NCI-H446 (cell line): ENCODE measurements around the gene GRID1.
A peak's percentile ranks its signal among the peaks of the same experiment; 100 is the strongest.
"Not testable (repeated sequence)": the region's sequence is repeated elsewhere in the genome, so short reads cannot be mapped to it uniquely, and the experiment has no call there.

Source experiments
- DNase-seq, 2 experiments: peaks; one replicate each; lab custom pipeline; 2025; lab: John Stamatoyannopoulos, UW

GRID1 gene

DNA sequence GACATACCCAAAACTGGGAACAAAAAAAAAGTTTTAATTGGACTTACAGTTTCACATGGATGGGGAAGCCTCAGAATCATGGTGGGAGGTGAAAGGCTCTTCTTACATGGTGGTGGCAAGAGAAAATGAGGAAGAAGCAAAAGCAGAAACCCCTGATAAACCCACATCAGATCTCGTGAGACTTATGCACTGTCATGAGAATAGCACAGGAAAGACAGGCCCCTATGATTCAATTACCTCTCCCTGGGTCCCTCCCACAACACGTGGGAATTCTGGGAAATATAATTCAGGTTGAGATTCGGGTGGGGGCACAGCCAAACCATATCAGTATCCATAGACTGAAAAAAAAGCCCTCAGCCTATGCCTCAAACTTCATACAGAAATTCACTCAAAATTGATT lies 647.2 kb downstream of the GRID1 start:
- no peak for DNase-seq

DNA sequence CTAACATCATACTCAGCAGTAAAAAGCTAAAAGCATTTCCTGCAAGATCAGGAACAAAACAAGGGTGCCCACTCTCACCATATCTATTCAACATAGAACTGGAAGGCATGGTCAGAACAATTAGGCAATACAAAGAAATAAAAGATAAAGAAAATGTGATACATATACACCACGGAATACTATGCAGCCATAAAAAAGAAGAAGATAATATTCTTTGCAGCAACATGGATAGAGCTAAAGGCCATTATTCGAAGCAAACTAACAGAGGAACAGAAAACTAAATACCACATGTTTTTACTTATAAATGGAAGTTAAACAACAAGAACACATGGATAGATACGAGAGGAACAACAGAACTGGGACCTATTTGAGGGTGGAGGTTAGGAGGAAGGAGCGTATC lies 652.7 kb downstream of the GRID1 start:
- no peak for DNase-seq

DNA sequence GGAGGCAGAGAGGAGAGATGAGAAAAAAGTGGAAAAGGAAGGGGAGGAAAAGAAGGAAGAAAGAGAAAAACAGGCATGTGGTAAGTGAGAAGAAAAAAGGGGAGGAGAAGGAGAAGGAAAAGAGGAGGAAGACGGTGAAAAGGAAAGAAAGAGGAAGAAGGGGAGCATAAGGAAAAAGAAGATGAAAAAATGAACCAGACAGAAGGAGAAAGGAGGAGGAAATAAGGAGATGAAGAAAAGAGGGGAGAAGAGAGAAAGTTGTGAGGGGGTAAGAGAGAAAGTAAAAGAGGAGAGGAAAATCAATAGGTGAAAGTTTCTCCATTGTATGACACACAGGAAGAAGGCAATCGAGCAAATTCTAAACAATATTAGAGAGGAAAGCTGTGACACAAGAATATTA lies 663.8 kb downstream of the GRID1 start:
- DNase-seq, result no peak

DNA sequence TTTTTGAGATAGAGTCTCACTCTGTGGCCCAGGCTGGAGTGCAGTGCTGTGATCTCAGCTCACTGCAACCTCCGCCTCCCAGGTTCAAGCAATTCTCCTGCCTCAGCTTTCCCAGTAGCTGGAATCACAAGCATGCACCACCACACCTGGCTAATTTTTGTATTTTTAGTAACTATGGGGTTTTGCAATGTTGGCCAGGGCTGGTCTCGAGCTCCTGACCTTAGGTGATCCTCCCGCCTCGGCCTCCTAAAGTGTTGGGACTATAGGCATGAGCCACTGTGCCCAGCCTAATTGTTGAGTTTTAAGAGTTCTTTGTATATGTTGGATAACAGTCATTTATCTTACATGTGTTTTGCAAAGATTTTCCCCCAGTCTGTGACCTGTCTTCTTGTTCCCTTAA lies 667.5 kb downstream of the GRID1 start:
- not testable (repeated sequence) for DNase-seq

DNA sequence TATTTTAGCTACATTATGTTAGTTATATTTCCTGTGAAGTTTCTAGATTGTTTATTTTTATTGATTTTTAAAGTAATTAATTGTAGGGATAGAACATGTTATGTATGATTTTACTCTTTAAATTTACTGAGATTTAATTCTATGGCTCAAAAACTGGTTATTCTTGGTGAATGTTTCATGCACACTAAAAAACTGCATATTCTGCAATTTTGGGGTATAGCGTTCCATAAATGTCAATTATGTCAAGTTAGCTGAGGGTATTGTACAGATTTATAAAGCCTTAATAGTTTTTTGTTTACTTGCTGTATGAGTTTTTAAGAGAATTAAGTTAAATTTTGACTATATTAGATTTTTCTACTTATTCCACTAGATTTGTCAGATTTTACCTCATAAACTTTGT lies 669.7 kb downstream of the GRID1 start:
- DNase-seq, result no peak

DNA sequence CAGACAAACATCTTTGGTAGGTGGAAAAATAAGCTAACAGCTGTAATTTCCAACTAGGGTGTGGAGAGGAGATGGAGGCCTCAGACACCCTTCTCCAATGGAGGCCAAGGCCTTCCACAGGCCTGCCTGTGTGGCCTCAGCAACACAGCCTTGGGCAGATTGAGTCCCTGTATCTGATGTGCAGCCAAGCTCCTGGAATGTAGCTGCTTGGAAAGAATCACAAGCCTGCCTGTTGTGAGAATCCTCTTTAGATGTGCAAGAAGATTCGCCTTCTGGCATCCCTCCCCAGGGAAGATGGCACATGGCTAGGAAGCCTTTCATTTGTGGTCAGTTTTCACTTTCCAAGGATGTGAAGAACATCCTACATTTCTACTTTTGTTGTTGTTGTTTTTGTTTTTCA lies 684.0 kb downstream of the GRID1 start:
- DNase-seq, result no peak

DNA sequence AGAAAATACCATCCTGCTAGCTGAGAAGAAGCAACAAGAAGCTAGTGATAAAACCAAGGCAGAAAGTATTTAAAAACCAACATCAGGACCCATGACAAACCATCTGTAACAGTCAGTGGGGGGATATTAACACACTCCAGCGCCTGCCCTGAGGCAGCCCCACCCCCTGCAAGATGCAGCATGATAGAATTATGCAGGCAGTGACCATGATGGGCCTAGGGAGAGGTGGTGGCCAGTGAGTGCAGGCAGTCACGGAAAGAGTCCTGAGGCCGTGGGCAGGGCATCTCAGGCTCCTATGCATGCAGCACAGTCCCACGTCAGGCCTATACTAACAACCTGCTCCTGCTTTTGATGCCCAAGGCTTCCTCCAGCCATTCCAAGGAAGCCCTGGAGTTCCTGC lies 686.9 kb downstream of the GRID1 start:
- DNase-seq, result no peak

DNA sequence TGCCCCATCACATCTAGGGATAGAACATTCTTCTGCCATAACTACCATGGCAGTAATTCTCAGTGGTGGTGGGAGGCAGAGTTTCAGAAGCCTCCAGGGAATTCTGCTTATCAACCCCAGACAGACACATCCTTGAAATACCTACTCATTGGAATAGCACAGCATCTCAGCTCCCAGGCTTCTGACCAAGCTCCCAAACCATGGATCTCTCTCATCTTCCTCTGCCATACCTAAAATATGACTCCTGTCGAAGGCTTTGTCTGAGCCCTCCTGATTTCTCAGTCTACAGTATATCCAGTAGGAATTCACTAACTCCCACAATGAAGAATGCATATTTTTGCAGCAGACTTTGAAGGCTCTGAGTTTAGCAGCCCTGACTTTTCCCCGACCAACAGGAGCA lies 687.5 kb downstream of the GRID1 start:
- DNase-seq, result no peak

DNA sequence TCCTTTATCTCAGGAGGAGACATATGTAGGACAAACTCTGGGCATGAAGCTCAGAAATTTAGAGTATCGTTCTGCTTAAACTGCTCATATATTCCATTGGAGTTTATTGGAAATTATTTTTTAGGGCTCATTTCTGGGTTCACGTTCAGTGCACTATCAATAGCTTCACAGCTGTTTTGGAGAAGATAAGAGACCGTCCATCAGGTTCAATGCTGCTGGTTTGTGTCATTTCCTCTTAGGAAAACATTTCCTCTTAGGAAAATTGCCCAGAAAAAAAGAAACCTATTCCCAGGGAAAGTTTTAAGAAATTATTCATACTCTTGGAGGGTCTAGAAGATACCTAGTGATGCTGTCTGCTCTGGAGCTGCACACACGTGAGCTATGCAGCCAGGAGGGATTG lies 691.7 kb downstream of the GRID1 start:
- DNase-seq, result no peak

DNA sequence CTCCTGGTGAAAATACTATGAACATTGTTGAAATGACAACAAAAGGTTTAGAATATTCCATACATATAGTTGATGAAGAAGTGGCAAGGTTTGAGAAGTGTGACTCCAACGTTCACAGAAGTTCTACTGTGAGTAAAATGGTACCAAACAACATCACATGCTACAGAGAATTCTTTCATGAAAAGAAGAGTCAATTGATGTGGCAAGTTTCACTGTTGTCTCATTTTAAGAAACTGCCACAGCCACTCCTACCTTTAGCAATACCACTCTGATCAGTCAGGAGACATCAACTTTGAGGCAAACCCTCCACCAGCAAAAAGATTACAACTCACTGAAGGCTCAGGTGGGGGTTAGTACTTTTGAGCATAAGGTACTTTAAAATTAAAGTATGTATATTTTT lies 693.3 kb downstream of the GRID1 start:
- no peak for DNase-seq

DNA sequence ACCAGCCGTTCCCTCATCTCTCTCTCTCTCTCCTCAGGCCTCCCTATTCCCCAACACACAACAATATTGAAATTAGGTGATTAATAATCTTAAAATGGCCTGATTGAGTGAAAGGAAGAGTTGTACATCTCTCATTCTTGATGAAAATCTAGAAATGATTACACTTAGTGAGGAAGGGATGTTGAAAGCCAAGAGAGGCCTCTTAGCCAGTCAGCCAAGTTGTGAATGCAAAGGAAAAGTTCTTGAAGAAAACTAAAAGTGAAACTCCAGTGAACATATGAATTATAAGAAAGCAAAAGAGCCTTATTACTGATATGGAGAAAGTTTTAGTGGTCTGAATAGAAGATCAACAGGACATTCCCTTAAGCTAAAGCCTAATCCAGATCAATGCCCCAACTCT lies 695.1 kb downstream of the GRID1 start:
- DNase-seq, result no peak

DNA sequence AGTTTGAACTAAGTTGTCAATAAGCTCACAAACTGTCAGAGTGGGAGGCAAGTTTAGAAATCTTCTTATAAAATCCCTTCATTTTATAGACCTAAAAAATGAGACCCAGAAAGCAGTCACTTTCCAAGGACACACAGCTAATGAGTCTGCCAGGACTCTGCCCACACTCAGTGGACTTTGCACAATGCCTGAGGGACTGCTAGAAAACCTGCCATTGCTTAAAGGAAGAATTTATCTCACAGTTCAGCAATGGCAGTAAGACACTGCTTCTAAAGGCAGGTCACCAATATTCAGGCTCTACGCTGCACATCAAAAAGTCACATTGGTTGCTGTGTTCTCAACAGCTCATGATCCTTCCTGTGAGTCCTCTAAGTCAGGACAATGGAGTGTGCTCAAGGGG lies 698.1 kb downstream of the GRID1 start:
- no peak for DNase-seq

DNA sequence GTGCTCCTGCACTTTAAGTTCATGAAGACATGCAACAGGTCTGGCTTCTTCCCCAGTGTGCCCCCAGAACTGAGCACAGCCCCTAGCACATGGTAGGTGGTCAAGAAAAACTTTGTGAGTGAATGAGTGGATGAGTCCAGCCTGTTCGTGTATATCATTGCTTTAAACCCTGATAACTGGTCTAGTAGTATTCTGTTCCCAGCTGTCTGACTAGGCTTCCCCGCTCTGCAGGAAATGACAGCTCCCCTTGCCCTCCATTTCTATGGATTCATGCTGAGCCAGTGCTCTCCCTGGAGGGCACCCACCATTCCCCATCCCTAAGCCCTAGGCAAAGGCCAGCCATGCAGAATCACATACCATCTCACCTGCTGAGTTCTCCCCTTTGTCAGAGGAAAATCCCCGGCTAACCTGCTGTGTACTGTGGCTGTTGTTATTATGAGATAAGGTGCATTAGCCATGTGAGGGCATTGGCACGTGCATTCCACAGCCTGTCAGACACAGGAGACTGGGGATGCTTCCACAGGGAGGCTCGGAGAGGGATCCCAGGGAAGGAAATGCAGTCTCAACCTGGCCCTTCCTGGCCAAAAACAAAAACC lies 698.9 kb downstream of the GRID1 start:
- DNase-seq, result no peak

DNA sequence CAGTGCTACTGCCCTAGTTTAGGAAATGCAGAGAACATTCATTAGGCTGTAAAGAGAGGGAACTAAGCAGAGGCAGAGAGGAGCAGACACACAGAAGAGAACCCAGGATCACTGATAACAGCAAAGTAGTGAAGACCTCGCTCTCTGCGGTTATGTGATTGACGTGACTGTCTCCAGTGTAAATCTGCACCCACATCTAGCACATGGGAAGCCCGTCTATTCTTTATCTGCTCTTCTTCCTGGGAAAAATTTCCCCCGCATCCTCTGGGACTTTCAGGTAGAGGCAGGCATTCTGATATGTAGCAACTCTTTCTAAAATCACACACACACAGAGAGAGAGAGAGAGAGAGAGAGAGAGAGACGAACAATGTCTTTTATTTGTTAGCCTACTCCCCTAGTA lies 699.6 kb downstream of the GRID1 start:
- no peak for DNase-seq

DNA sequence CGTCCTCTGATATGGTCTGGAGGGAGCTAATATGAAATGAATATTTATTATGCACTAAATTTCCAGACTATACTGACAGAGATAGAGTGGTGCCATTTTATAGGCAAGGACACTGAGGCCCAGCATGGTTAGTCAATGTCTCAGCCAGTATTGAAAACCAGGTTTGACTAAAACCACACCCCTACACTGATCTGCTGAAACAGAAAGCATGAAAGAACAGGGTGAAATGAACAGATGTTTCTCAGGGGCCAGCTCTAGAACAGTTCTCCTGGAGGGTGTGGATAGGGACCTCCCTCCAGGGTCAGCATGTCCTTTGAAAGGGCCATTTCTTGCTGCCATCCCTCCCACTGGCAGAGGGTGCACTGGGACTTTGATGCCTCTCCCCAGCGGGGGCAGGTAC lies 700.5 kb downstream of the GRID1 start:
- no peak for DNase-seq

DNA sequence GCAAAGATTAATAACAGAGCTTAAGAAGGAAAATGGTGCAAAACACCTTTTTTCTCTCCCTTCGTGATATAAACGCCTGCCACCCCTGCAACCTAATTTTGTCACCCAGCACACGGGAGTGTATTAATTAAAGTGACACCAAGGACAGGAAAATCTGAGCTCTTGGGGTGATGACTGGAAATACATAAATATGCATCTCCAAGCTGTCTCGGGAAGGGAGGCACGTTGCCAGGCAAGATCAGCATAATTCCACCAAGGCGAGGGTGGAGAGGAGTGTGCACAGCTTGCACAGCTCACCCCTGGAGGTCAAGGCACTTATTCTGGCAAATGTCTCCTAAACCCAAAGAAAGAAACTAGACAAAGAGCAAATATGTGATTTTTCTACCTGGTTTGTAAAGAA lies 700.9 kb downstream of the GRID1 start:
- no peak for DNase-seq

DNA sequence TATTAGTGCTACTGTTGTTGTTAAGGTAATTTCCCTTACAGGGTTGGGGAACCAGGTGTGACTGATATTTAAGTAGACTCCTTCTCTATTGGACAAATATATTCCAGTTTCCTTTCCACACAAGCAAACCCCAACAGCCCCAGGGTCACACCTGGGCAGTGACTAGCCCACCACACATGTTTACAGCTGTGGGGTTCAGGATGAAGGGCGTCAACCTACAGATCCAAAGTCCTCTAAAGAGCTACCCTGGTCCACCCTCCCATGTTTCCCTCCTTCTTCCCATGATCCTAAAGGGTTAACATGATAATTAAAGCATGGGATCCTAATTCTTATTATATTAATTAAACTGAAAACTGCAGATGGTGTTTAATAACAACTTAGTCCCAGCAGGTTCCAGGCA lies 701.5 kb downstream of the GRID1 start:
- DNase-seq, result no peak

DNA sequence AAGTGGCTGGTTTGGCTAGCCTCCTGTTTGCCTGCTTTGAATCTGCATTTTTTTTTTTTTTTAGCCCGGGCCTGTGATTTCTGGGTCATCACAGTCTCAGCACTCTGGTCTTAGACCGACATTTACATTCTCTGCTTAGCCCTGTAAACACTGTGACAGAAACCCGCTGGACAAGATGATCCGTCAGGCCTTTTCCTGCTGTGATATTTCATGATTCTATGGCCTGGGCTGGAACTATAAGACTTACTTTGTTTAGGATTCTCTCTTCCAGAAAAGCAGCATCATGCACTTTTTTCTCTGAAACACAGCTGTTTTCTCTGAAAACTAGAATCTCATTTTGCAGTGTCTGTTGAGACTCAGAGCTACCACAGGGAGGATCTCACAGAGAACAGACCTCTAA lies 705.5 kb downstream of the GRID1 start:
- no peak for DNase-seq

DNA sequence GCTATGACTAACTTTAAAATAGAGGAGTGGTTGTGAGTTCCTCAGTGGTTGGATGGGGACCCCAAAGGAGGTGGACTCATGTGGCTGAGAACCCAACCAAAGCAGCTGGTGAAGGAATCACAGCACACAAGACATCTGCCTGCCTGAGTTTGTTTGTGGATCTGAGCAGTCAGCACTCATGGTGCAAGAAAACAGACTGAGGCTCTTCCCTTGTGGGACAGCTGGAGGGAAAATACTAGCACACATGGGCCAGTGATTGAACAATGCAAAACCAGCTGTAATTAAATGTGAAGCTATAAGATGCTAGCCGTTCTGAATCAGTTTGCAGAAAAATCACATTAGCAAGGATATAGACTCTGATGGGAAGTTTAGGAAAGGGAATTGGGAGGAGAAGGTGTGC lies 707.3 kb downstream of the GRID1 start:
- no peak for DNase-seq

DNA sequence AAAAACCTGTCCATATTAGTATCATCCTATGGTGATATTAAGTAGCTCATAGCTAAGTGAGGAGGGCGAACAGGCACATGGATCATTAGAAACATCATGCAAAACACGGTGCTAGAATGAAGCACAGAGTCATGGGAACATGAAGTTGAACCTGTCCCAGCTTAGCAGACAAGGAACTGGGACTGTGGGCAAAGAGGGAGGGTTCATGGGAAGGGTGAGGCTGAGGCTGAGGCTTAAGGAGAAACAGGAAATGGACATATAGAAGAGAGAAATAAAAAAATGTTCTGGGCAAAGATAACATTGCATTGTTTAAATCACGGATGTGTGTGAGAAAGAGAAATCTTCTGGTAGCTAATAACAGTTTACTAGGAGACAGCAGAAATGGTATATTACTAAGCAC lies 708.1 kb downstream of the GRID1 start:
- DNase-seq, result no peak

DNA sequence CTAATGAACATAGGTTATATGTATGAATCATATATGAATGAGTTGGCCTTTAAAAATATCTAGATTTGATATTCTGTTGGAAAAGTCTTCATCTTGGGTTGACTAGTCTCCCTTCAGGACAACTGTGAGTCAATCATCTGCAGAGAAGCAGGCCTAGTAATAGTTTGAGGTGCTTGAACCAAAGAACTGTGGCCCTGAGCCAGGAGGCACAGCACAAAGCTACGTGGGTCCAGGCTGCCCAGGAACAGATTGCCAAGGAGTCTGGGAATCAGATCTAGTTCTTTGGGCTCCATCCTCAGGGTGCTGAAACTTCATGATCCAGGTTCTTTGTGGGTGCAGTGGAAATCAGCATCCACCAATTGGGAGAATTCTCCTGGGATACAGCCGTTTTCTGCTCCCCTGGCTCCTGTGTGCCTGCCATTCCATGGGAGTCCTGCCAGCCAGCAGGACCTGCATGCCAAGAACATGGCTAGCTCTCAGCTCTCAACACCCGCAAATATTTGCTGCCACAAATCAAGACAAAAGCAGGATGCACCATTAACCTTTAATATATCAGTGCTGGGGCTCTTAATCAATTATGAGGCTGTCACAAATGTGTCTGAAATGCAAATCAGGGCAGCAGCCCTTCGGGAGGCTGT lies 709.0 kb downstream of the GRID1 start:
- DNase-seq, result peak; percentile 14 to 60

DNA sequence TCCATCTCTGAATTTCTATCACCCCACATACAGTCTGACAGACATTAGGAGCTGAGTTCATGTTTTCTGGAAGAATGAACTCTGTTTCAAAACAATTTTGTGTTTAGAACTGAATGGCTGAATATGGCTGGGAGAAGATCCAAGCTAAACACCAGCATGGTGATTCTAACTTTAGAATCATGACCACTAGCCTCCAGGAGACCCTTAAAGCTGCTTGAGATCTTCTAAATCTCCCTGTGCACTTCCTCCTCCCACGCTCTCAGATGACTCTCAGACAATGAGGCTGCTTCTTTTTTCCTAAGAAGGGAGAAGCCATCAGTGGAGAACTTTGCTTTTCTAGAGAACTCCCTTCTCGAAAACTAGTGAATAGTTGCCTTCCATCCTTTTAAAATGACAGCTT lies 711.2 kb downstream of the GRID1 start:
- DNase-seq, result no peak

DNA sequence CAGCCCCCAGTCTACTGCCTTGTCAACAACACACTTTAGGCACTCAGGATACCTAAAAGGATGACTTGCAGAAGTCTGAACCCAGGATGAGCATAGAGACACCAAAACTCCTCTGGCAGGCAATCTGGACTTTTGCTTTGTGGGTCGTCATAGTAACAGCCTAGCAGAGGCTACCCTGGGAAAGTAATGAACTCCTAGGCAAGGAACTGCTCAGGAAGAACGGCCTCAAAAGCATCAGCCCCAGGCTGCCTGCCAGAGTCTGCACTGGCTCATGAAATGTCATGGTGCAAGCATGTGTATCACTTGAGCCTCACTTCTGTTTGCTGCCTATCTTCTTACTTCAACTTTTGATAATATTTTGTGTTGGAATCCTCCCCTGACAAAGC lies 715.1 kb downstream of the GRID1 start:
- DNase-seq, result peak in 1 of 2 experiments; percentile 3

DNA sequence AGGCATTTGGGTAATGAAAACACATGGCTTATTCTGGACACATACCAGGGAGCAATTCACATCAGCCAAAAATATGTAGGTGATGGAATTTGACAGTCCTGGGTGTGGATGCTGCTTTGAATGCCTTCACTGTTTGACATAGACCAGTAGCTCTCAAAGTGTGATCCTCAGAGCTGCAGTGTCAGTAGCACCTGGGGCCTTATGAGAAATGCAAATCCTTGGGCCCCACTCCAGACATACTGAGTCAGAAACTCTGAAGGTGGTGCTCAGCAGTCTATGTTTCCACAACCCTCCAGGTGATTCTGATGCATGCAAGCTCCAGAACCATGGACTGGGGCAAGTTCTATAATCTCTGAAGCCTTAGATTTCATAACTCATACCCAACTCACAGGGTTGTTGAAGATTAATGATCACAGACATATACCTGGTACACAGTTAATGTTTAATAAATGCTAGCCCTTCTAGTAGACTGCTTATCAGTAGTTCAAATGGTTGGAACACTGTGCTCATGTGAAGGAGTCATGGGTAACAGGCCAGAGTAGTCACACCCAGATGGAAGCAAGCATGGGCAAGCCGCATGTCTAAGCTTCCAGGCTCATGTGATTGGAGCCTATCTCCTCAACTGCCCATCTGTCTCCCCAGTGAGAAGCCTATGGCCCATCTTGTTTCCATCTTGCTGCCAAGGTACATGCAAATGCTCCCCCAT lies 715.7 kb downstream of the GRID1 start:
- DNase-seq, result no peak
